Measurements from ENCODE around the gene TMEM151A. TPM values are rescaled to one million over a fixed set of nuclear protein-coding genes. Genes with fewer than 3 reads are reported as not detected.
A peak's percentile ranks its signal among the peaks of the same experiment; 100 is the strongest.

TMEM151A gene
- total RNA-seq, 4 donors from 2014 or later: not detected

DNA sequence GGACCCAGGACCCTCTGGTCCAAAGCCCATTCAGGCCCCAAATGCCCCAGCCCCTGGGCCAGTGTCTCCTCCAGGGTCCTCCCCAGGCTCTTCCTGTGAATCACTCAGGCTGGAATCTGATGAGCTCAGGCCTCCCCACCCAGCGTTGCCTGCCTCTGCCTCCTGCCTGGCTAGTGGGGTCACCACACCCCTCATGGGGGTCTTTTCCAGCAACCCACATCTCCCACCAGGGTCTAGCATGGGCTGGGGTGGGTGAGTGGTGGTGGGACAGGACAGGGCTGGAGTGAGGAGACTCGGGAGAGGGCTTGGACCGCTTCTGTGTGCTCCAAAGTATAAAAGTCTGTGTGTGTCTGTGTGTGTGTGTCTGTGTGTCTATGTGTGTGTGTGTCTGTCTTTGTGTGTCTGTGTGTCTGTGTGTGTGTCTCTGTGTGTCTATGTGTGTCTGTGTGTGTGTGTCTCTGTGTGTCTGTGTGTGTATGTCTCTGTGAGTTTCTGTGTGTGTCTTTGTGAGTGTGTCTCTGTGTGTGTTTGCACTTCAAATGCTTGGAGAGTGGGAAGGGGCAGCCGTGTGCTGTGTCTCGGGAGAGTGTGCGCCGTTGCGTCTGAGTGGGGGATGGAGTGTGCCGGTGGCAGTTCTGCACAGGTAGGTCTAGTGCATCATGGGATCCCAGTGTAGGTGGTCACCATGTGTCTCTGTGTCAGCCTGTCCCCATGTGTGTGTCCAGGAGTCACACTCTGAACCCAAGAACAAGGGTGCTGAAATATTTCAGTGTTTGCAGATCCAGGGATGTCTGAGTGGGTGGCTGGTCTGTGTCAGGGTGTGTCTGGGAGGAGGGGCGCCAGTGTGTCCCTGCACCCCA, 35.7 kb downstream of the TMEM151A start:
- H3K4me1 ChIP-seq: peaks cover 9 to 20% of the 10 kb centered on the region in 2 donors
- in situ Hi-C loops (cut with MboI; ENCODE audit: low sequenced_read_pairs in 4 of 4): loop anchor here in 1 of 4 donors (5.0 kb wide), 1 partner anchor 60 kb away; no protein-coding TSS in a partner anchor
- TF ChIP-seq POLR2A (IDR thresholded peaks at IDR 0.05): no peak
- TF ChIP-seq, protein P1, sequence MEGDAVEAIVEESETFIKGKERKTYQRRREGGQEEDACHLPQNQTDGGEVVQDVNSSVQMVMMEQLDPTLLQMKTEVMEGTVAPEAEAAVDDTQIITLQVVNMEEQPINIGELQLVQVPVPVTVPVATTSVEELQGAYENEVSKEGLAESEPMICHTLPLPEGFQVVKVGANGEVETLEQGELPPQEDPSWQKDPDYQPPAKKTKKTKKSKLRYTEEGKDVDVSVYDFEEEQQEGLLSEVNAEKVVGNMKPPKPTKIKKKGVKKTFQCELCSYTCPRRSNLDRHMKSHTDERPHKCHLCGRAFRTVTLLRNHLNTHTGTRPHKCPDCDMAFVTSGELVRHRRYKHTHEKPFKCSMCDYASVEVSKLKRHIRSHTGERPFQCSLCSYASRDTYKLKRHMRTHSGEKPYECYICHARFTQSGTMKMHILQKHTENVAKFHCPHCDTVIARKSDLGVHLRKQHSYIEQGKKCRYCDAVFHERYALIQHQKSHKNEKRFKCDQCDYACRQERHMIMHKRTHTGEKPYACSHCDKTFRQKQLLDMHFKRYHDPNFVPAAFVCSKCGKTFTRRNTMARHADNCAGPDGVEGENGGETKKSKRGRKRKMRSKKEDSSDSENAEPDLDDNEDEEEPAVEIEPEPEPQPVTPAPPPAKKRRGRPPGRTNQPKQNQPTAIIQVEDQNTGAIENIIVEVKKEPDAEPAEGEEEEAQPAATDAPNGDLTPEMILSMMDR (IDR thresholded peaks at IDR 0.05 in 4 of 5, conservative IDR thresholded peaks at IDR 0.05 in 1 of 5): no peak
- DNase-seq (no peak), ATAC-seq (peak; percentile 3)
- H3K9me3 ChIP-seq: no peaks in the 10 kb centered on the region
- intact Hi-C loops (cut with DNase I; ENCODE audit: low total_unique reads): loop anchor here (1.0 kb wide), 2 partner anchors 15 to 62 kb away; no protein-coding TSS in a partner anchor
- no peaks in the 10 kb centered on the region for H3K27me3 ChIP-seq
- no peaks in the 10 kb centered on the region for H3K36me3 ChIP-seq
- peak overlapping the region; percentile 59 to 68 (median 64) for H3K27ac ChIP-seq
- H3K4me3 ChIP-seq: no peak overlapping the region

DNA sequence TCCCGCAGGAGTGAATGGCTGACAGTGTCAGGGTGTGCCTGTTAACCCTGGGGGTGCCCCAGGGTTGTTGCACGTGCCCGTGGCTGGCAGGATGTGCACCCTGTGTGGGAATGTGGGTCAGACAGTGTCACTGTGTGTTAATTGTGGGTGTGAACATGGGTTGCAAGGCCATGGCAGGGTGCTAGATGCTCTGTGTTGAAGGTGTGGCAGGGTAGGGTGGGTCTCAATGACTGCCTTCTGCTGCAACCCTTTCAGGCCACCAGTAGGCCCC, 36.3 kb downstream of the TMEM151A start:
- ATAC-seq: peak; percentile 20 to 21
- in situ Hi-C loops (cut with MboI; ENCODE audit: low sequenced_read_pairs in 4 of 4) (loop anchor here in 1 of 4 donors (5.0 kb wide), 1 partner anchor 59 kb away; no protein-coding TSS in a partner anchor), intact Hi-C loops (cut with DNase I; ENCODE audit: low total_unique reads) (loop anchor here (1.0 kb wide), 2 partner anchors 16 to 61 kb away; no protein-coding TSS in a partner anchor)
- Histone ChIP-seq H3K4me3 (no peak overlapping the region), H3K27ac (peak overlapping the region in 3 of 4 donors; percentile 8 to 59 (median 21)), H3K27me3 (no peaks in the 10 kb centered on the region), H3K4me1 (peaks cover 9 to 20% of the 10 kb centered on the region in 2 donors), H3K9me3 (no peaks in the 10 kb centered on the region), H3K36me3 (no peaks in the 10 kb centered on the region)
- DNase-seq: no peak
- no peak for TF ChIP-seq POLR2A (IDR thresholded peaks at IDR 0.05)
- TF ChIP-seq, protein P1 (IDR thresholded peaks at IDR 0.05 in 4 of 5, conservative IDR thresholded peaks at IDR 0.05 in 1 of 5): no peak

DNA sequence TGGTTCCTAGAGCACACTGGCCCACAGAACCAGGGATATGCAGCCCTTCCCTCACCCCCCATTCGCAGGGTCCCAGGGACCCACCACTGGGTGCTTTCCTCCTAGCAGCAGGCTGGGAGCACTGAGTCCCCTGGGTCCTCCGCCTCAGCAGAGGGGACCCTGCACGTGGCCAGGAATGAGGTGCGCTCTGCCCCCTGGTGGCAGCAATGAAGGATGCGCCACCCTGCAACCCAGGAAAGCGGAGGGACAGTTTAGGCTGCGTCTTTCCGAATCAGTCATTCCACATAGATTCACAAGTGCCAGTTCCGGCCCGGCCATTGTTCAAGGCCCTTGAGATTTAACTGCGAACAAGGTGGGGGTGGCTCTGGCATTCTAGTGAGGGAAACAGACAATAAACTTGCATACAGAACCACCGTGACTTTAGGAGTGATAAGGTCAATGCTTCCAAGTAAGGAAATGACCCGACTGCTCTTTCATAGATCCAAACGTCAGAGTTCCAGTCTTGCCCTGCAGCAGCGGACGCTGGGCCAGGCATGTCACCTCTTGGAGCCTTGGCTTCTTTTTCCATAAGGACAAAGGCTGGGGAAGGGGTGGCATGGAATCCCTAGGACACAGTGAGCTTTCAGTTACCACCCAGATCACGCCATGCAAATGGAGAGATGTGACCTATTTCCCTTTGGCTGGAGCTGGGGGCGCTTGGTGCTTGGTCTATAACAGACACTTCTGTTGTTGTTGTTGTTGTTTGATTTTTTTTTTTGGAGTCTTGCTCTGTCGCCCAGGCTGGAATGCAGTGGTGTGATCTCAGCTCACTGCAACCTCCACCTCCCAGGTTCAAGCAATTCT, 36.8 kb downstream of the TMEM151A start:
- ATAC-seq (peak; percentile 65 to 76), DNase-seq (peak in 1 of 2 donors; percentile 54)
- Histone ChIP-seq H3K9me3 (no peaks in the 10 kb centered on the region), H3K36me3 (no peaks in the 10 kb centered on the region), H3K4me1 (peaks cover 9 to 20% of the 10 kb centered on the region in 2 donors), H3K27ac (peak overlapping the region in 3 of 4 donors; percentile 8 to 59 (median 21)), H3K4me3 (peak overlapping the region in 1 of 4 donors; percentile 26), H3K27me3 (no peaks in the 10 kb centered on the region)
- intact Hi-C loops (cut with DNase I; ENCODE audit: low total_unique reads): loop anchor here (1.0 kb wide), 2 partner anchors 16 to 61 kb away; no protein-coding TSS in a partner anchor
- TF ChIP-seq, protein P1 (IDR thresholded peaks at IDR 0.05 in 4 of 5, conservative IDR thresholded peaks at IDR 0.05 in 1 of 5): peak; percentile 81 to 96 (median 93)
- TF ChIP-seq POLR2A (IDR thresholded peaks at IDR 0.05): no peak
- in situ Hi-C loops (cut with MboI; ENCODE audit: low sequenced_read_pairs in 4 of 4): loop anchor here in 1 of 4 donors (5.0 kb wide), 1 partner anchor 59 kb away; no protein-coding TSS in a partner anchor

DNA sequence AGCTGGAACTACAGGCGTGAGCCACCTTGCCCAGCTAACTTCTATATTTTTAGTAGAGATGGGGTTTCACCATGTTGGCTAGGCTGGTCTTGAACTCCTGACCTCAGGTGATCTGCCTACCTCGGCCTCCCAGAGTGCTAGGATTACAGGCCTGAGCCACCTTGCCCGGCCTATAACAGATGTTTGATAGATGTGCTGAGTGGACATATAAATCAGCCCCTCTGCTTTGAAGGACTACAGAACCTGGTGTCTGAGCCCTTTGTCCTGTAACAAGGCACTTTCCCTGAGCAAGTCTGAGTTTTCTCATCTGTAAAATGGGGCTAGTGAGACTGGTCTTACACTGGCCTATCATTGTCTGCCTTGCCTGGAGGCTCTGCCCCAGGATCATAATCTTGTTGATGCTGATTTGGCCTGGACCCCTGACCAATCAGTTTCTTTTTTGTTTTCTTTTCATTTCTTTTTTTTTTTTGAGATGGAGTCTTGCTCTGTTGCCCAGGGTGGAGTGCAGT, 37.5 kb downstream of the TMEM151A start:
- H3K4me3 ChIP-seq: no peak overlapping the region
- DNase-seq: no peak
- H3K36me3 ChIP-seq: no peaks in the 10 kb centered on the region
- in situ Hi-C loops (cut with MboI; ENCODE audit: low sequenced_read_pairs in 4 of 4) (loop anchor here in 1 of 4 donors (5.0 kb wide), 1 partner anchor 58 kb away; no protein-coding TSS in a partner anchor), intact Hi-C loops (cut with DNase I; ENCODE audit: low total_unique reads) (no loop called here)
- no peak for ATAC-seq
- H3K27me3 ChIP-seq: no peaks in the 10 kb centered on the region
- peaks cover 9 to 20% of the 10 kb centered on the region in 2 donors for H3K4me1 ChIP-seq
- TF ChIP-seq POLR2A (IDR thresholded peaks at IDR 0.05): no peak
- TF ChIP-seq, protein P1 (IDR thresholded peaks at IDR 0.05 in 4 of 5, conservative IDR thresholded peaks at IDR 0.05 in 1 of 5): no peak
- H3K27ac ChIP-seq: no peak overlapping the region
- H3K9me3 ChIP-seq: no peaks in the 10 kb centered on the region

Measured in gastrocnemius medialis (tissue), 4 donors.